Parathyroid adenoma (tissue), 2 donors: Measurements from ENCODE around the gene IRAK1.

Source experiments
- H2AFZ ChIP-seq: fragments of 300-600 bp; sonication (generic); one replicate; pipeline ENCODE4 v1.7.0; 2017; ENCODE audit warnings: antibody characterized with exemption, mild to moderate bottlenecking
- H3K27ac ChIP-seq: fragments of 300-600 bp; sonication (generic); one replicate; pipeline ENCODE4 v1.7.0; 2017
- H3K27me3 ChIP-seq: fragments of 300-600 bp; sonication (generic); one replicate; pipeline ENCODE4 v1.7.0; 2017; ENCODE audit warnings: low read length; ENCODE audit not compliant: control insufficient read depth, insufficient read depth
- H3K36me3 ChIP-seq: fragments of 300-600 bp; sonication (generic); one replicate; pipeline ENCODE4 v1.7.0; 2017; ENCODE audit warnings: low read length; ENCODE audit not compliant: control insufficient read depth, insufficient read depth
- H3K4me1 ChIP-seq: fragments of 300-600 bp; sonication (generic); one replicate; pipeline ENCODE4 v1.7.0; 2017; ENCODE audit warnings: control low read depth
- H3K4me2 ChIP-seq: fragments of 300-600 bp; sonication (generic); one replicate; pipeline ENCODE4 v1.7.0; 2017; ENCODE audit warnings: low read length
- H3K4me3 ChIP-seq: fragments of 300-600 bp; sonication (generic); one replicate; pipeline ENCODE4 v1.7.0; 2017; ENCODE audit warnings: low read depth, low read length
- H3K79me2 ChIP-seq: fragments of 300-600 bp; sonication (generic); one replicate; pipeline ENCODE4 v1.7.0; 2017; ENCODE audit warnings: control low read depth
- H3K9ac ChIP-seq: fragments of 300-600 bp; sonication (generic); one replicate; pipeline ENCODE4 v1.7.0; 2017; ENCODE audit warnings: mild to moderate bottlenecking
- H3K9me3 ChIP-seq: fragments of 300-600 bp; sonication (generic); one replicate; pipeline ENCODE4 v1.7.0; 2017; ENCODE audit warnings: low read length; ENCODE audit not compliant: control insufficient read depth
- TF ChIP-seq, protein P1 (sequence below): fragments of 300-600 bp; sonication (generic); IDR thresholded peaks from one replicate; pipeline ENCODE4 v1.7.0; 2017; ENCODE audit warnings: antibody characterized with exemption, mild to moderate bottlenecking
- donor health status: primary hyperparathyroidism.

The IRAK1 gene

DNA sequence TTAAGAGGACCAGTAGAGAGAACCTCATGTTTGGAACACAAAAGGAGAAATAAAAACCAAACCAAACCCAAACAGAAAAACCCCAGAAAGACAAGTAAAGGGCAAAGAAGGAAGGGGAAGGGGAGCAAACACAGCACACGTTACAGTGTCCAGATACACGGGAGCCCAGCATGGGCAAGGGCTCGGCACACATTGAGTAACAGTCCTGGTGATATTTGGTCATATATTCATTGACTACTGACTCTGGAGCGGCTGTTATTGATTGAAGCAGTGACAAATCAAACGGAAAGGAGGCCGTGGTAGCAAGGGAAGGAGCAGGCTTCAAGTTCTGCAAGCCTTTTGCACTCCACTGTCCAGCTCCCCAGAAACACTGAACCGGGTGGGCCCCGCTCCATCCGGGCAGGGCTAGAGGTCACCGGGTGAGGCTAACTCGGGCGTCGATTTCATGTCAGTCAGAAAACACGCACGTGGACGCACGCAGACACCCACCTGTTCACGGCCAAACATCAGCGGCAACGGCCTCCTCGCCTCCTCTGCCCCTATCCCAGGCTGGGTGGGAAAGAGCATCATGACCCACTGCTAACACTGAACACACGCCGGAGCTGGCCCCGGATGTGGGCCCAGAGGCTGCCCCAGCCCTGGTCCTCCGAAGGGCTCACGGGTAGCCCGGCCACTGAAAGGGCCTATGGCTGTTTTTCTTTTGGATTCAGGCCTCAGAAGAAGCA, 3.7 kb upstream of the IRAK1 start:
- H3K79me2 ChIP-seq, result no peaks in the 10 kb centered on the region
- H3K4me2 ChIP-seq, result no peak overlapping the region
- H3K27me3 ChIP-seq, result no peaks in the 10 kb centered on the region
- no peaks in the 10 kb centered on the region for H3K9me3 ChIP-seq
- H3K9ac ChIP-seq, result no peak overlapping the region
- H2AFZ ChIP-seq, result no peak overlapping the region
- no peaks in the 10 kb centered on the region for H3K36me3 ChIP-seq
- TF ChIP-seq, protein P1, sequence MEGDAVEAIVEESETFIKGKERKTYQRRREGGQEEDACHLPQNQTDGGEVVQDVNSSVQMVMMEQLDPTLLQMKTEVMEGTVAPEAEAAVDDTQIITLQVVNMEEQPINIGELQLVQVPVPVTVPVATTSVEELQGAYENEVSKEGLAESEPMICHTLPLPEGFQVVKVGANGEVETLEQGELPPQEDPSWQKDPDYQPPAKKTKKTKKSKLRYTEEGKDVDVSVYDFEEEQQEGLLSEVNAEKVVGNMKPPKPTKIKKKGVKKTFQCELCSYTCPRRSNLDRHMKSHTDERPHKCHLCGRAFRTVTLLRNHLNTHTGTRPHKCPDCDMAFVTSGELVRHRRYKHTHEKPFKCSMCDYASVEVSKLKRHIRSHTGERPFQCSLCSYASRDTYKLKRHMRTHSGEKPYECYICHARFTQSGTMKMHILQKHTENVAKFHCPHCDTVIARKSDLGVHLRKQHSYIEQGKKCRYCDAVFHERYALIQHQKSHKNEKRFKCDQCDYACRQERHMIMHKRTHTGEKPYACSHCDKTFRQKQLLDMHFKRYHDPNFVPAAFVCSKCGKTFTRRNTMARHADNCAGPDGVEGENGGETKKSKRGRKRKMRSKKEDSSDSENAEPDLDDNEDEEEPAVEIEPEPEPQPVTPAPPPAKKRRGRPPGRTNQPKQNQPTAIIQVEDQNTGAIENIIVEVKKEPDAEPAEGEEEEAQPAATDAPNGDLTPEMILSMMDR, result no peak
- peaks cover 4% of the 10 kb centered on the region for H3K4me1 ChIP-seq
- H3K27ac ChIP-seq, result no peak overlapping the region
- H3K4me3 ChIP-seq, result no peak overlapping the region

- Histone ChIP-seq H3K4me1 (peaks cover 4% of the 10 kb centered on the region), H3K9me3 (no peaks in the 10 kb centered on the region), H3K27me3 (no peaks in the 10 kb centered on the region), H3K27ac (no peak overlapping the region), H3K4me3 (no peak overlapping the region), H3K36me3 (no peaks in the 10 kb centered on the region), H3K79me2 (no peaks in the 10 kb centered on the region), H2AFZ (no peak overlapping the region), H3K9ac (no peak overlapping the region), H3K4me2 (no peak overlapping the region)
- TF ChIP-seq, protein P1, result no peak
Measured at GRCh38 chrX:154022108-154022507, 2.4 kb upstream of the IRAK1 start.

DNA sequence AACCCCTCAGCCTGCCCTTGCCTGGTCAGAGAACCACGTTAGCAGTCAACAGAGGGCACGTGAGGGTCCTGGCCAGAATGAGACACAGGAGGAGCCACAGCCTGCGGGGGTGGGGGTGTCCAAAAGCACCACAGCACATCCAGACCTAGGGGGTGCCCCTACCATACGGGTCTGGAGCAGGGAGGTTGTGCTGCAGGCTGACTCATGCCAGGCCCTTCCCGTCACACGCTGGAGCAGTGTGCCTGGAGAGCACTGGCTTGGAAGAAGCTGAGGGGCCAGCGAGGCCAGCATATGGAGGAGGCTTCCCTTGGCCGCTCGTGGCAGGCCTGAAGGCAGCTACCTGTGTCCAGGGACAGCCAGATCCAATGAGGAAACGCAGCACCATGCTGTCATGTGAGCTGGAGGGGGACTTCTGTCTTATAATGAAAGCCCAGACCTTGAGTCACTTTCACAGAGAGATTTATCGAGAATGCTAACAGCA, 1.5 kb upstream of the IRAK1 start:
- H3K27me3 ChIP-seq, result no peaks in the 10 kb centered on the region
- no peaks in the 10 kb centered on the region for H3K9me3 ChIP-seq
- H3K4me1 ChIP-seq, result peaks cover 4% of the 10 kb centered on the region
- H2AFZ ChIP-seq, result no peak overlapping the region
- no peak overlapping the region for H3K9ac ChIP-seq
- H3K36me3 ChIP-seq, result no peaks in the 10 kb centered on the region
- TF ChIP-seq, protein P1, result no peak
- H3K79me2 ChIP-seq, result no peaks in the 10 kb centered on the region
- H3K4me3 ChIP-seq, result no peak overlapping the region
- H3K4me2 ChIP-seq, result no peak overlapping the region
- H3K27ac ChIP-seq, result no peak overlapping the region

DNA sequence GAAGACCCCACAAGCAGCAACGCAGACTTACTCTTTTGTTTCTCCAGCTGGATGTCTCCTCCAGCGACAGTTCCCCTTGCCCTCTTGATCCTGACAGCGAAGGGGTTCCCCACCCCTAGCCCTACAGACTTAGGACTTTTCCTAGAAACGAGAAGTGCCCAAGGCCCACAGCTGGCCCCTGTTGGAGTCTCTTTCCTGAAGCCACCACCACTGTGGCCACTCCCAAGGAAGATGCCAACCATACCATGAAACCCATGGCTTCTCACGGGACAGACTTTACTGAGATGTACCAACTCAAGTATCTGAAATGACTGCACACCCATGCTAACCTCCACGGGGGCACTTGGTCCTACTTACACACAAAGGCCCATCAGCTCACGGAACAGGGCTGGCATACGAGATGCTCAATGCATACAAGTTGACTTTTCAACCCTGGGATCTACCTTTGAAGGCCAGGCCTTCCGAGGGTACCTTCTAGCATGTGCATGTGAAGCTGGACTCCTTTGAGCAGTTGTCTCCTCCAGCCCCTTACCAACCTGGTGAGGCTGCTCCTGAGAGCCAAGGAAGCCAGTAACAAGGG, 924 bp upstream of the IRAK1 start:
- no peaks in the 10 kb centered on the region for H3K79me2 ChIP-seq
- no peaks in the 10 kb centered on the region for H3K27me3 ChIP-seq
- no peaks in the 10 kb centered on the region for H3K9me3 ChIP-seq
- H2AFZ ChIP-seq, result no peak overlapping the region
- no peak overlapping the region for H3K9ac ChIP-seq
- TF ChIP-seq, protein P1, result no peak
- H3K4me1 ChIP-seq, result peaks cover 4% of the 10 kb centered on the region
- peak overlapping the region; percentile 40 for H3K4me3 ChIP-seq
- peak overlapping the region; percentile 73 for H3K4me2 ChIP-seq
- no peaks in the 10 kb centered on the region for H3K36me3 ChIP-seq
- H3K27ac ChIP-seq, result peak overlapping the region; percentile 51
